Upper lobe of left lung (tissue), 6 donors: ENCODE data around the gene CDC16. TPM values are rescaled to one million over a fixed set of nuclear protein-coding genes. Genes with fewer than 3 reads are reported as not detected.

ENCODE experiments used
- ATAC-seq, 2 donors: fragments of 200-7000 bp; cut with Tn5 transposase; one replicate each; pipeline ENCODE4 v1.9.1; 2022; ENCODE audit warnings: mild to moderate bottlenecking in 2 of 2, moderate library complexity in 2 of 2; ENCODE audit not compliant: low FRiP score in 2 of 2
- DNase-seq, 2 donors: peaks; one replicate each; pipeline ENCODE4 v3.0.0-alpha.2; 2019 to 2020
- H3K27ac ChIP-seq, 4 donors: fragments of 200-600 bp; sonication (generic); one replicate each; pipeline ENCODE4 v1.5.1; 2016 to 2019
- H3K27me3 ChIP-seq, 4 donors: fragments of 200-600 bp; sonication (generic); one replicate each; pipeline ENCODE4 v1.5.1; 2017 to 2019
- H3K36me3 ChIP-seq, 4 donors: fragments of 200-600 bp; sonication (generic); one replicate each; pipeline ENCODE4 v1.5.1; 2016 to 2019
- H3K4me1 ChIP-seq, 4 donors: fragments of 200-600 bp; sonication (generic); one replicate each; pipeline ENCODE4 v1.5.1; 2018 to 2019
- H3K4me3 ChIP-seq, 4 donors: fragments of 200-600 bp; sonication (generic); one replicate each; pipeline ENCODE4 v1.5.1; 2017 to 2019; ENCODE audit warnings: mild to moderate bottlenecking in 2 of 4, moderate library complexity in 1 of 4
- H3K9me3 ChIP-seq, 4 donors: fragments of 200-600 bp; sonication (generic); one replicate each; pipeline ENCODE4 v1.5.1; 2018 to 2019
- CTCF ChIP-seq, 6 experiments: fragments of 450-650 bp in 4 of 6; fragments of 200-600 bp in 2 of 6; sonication (generic) in 2 of 6; IDR thresholded peaks; one replicate each; pipeline ENCODE4 v1.5.1; 2016 to 2019; ENCODE audit warnings: antibody characterized with exemption in 6 of 6
- EP300 ChIP-seq, 4 donors: sonication (generic); formaldehyde crosslinking; IDR thresholded peaks; one replicate each; pipeline ENCODE4 v1.5.1; 2017; ENCODE audit warnings: antibody characterized with exemption in 4 of 4, control low read depth in 2 of 4
- POLR2A ChIP-seq, 4 donors: fragments of 450-650 bp; IDR thresholded peaks; one replicate each; pipeline ENCODE4 v1.5.1; 2016 to 2017; ENCODE audit warnings: antibody characterized with exemption in 4 of 4, mild to moderate bottlenecking in 2 of 4
- POLR2AphosphoS5 ChIP-seq, 2 donors: sonication (generic); formaldehyde crosslinking; IDR thresholded peaks; one replicate each; pipeline ENCODE4 v1.5.1; 2017; ENCODE audit warnings: antibody characterized with exemption in 2 of 2
- WGBS, 2 donors: methylation state at CpG; one replicate each; pipeline ENCODE4 v1.1.5; 2017 to 2018; 5-methylcytosine and 5-hydroxymethylcytosine counted together
- total RNA-seq, 6 donors: library from RNA; depleted of rRNA in 4 of 6; stranded (reverse); fragments of >200 nt in 4 of 6; gene quantifications; one replicate each; pipeline versions ENCODE4 v1.1.0 to v1.2.1, GENCODE V29; 2016 to 2021
- donor health status: DM: no; HTN: no; CAD: no; lungs with moderate emphysema.
- donor health status: DM: no; HTN: yes; CAD: no; lungs with severe emphysema.

CDC16 gene
- total RNA-seq, 6 donors from 2014 or later: 46.6 to 123 (median 58.3) TPM

- no peak for ATAC-seq
- DNase-seq: no peak
- peaks cover 20 to 99% (median 53%) of the 10 kb centered on the region in 4 donors for H3K36me3 ChIP-seq
- no peak for TF ChIP-seq POLR2A (IDR thresholded peaks at IDR 0.05)
- TF ChIP-seq CTCF (IDR thresholded peaks at IDR 0.05): no peak
- TF ChIP-seq POLR2AphosphoS5 (IDR thresholded peaks at IDR 0.05): no peak
- no peak for TF ChIP-seq EP300 (IDR thresholded peaks at IDR 0.05)
- 58 to 79% methylated on average over 1 of the region's 1 CpG for WGBS, 2 donors
- no peaks in the 10 kb centered on the region for H3K27me3 ChIP-seq
- no peaks in the 10 kb centered on the region for H3K9me3 ChIP-seq
- no peaks in the 10 kb centered on the region for H3K4me1 ChIP-seq
- H3K4me3 ChIP-seq: no peak overlapping the region
- no peak overlapping the region for H3K27ac ChIP-seq
These were observed 21.9 kb downstream of the CDC16 start for GRCh38 chr13:114256547-114256946.

GRCh38 chr13:114257014-114257413 is 22.3 kb downstream of the CDC16 start:
- Histone ChIP-seq H3K4me1 (no peaks in the 10 kb centered on the region), H3K4me3 (no peak overlapping the region), H3K9me3 (no peaks in the 10 kb centered on the region), H3K36me3 (peaks cover 20 to 99% (median 53%) of the 10 kb centered on the region in 4 donors), H3K27me3 (no peaks in the 10 kb centered on the region), H3K27ac (no peak overlapping the region)
- ATAC-seq (no peak), DNase-seq (no peak)
- 93 to 95% methylated on average over 4 of the region's 4 CpGs for WGBS, 2 donors
- no peak for TF ChIP-seq POLR2A (IDR thresholded peaks at IDR 0.05)

GRCh38 chr13:114258589-114258988 is 23.9 kb downstream of the CDC16 start:
- no peak for DNase-seq
- Histone ChIP-seq H3K27me3 (no peaks in the 10 kb centered on the region), H3K4me3 (no peak overlapping the region), H3K36me3 (peaks cover 21 to 100% (median 59%) of the 10 kb centered on the region in 4 donors), H3K4me1 (no peaks in the 10 kb centered on the region), H3K9me3 (no peaks in the 10 kb centered on the region), H3K27ac (no peak overlapping the region)
- WGBS, 2 donors: 90 to 94% methylated on average over 8 of the region's 8 CpGs
- ATAC-seq: no peak
- TF ChIP-seq CTCF (IDR thresholded peaks at IDR 0.05) (no peak), EP300 (IDR thresholded peaks at IDR 0.05) (no peak), POLR2A (IDR thresholded peaks at IDR 0.05) (no peak), POLR2AphosphoS5 (IDR thresholded peaks at IDR 0.05) (no peak)

GRCh38 chr13:114259374-114259773 is 24.7 kb downstream of the CDC16 start:
- H3K36me3 ChIP-seq: peaks cover 29 to 100% (median 67%) of the 10 kb centered on the region in 4 donors
- no peak overlapping the region for H3K4me3 ChIP-seq
- no peaks in the 10 kb centered on the region for H3K27me3 ChIP-seq
- H3K9me3 ChIP-seq: no peaks in the 10 kb centered on the region
- H3K27ac ChIP-seq: no peak overlapping the region
- ATAC-seq (no peak), DNase-seq (no peak)
- TF ChIP-seq POLR2AphosphoS5 (IDR thresholded peaks at IDR 0.05): no peak
- no peak for TF ChIP-seq POLR2A (IDR thresholded peaks at IDR 0.05)
- TF ChIP-seq EP300 (IDR thresholded peaks at IDR 0.05): no peak
- TF ChIP-seq CTCF (IDR thresholded peaks at IDR 0.05): no peak
- WGBS, 2 donors: 86% methylated on average over 7 of the region's 7 CpGs
- no peaks in the 10 kb centered on the region for H3K4me1 ChIP-seq

GRCh38 chr13:114259974-114260373 is 25.3 kb downstream of the CDC16 start:
- 83 to 91% methylated on average over 4 of the region's 4 CpGs for WGBS, 2 donors
- ATAC-seq (no peak), DNase-seq (no peak)
- no peaks in the 10 kb centered on the region for H3K9me3 ChIP-seq
- TF ChIP-seq CTCF (IDR thresholded peaks at IDR 0.05) (no peak), POLR2AphosphoS5 (IDR thresholded peaks at IDR 0.05) (no peak), EP300 (IDR thresholded peaks at IDR 0.05) (no peak), POLR2A (IDR thresholded peaks at IDR 0.05) (no peak)
- H3K4me1 ChIP-seq: no peaks in the 10 kb centered on the region
- no peak overlapping the region for H3K27ac ChIP-seq
- H3K4me3 ChIP-seq: no peak overlapping the region
- H3K36me3 ChIP-seq: peaks cover 34 to 100% (median 73%) of the 10 kb centered on the region in 4 donors
- H3K27me3 ChIP-seq: no peaks in the 10 kb centered on the region
